Stimulated activated CD8-positive, alpha-beta memory T cell treated with anti-CD3 and anti-CD28 coated beads, Interleukin-4, amount 100 ng/mL, for 24 hours (primary cell): ENCODE data around the gene GALR3.
A peak's percentile ranks its signal among the peaks of the same experiment; 100 is the strongest.

Source experiments
- DNase-seq: peaks from one replicate; pipeline ENCODE4 v3.0.0-alpha.2; 2020; ENCODE audit warnings: low read depth

The GALR3 gene

DNA sequence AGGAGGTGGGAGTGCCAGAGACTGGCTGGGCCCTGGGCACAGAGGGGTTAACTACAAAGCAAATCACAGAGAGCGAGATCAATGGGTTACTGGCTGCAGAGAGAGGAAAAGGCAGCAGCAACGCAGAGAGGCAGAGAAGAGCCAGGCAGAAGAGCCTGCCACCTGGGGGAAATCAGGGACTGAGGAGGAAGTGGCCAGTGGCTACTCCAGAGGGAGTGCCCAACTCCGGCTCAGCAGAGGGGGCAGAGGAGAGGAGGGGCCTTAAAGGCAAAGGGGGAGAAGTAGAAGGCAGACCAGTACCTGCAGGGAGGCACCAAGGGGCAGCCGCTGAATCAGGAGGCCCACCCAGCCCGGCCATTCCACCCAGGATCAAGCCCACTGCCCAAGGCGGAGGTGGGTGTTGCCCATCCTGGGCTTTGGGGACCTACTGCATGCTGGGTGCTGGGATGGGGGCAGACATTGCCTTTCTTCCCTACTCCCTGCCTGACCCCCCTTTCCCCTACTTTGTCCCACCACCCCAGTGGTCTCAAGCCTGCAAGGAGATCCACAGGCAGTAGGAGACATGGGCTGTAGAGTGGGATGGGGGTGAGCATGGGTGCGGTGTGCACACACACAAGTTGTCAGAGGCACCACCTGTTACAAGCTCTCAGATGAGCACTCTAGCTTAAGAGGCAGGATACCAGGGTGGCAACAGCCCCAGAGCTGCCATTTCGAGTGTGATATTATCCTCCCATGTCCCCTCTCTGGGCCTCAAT, 926 bp upstream of the GALR3 start:
- DNase-seq = no peak

DNA sequence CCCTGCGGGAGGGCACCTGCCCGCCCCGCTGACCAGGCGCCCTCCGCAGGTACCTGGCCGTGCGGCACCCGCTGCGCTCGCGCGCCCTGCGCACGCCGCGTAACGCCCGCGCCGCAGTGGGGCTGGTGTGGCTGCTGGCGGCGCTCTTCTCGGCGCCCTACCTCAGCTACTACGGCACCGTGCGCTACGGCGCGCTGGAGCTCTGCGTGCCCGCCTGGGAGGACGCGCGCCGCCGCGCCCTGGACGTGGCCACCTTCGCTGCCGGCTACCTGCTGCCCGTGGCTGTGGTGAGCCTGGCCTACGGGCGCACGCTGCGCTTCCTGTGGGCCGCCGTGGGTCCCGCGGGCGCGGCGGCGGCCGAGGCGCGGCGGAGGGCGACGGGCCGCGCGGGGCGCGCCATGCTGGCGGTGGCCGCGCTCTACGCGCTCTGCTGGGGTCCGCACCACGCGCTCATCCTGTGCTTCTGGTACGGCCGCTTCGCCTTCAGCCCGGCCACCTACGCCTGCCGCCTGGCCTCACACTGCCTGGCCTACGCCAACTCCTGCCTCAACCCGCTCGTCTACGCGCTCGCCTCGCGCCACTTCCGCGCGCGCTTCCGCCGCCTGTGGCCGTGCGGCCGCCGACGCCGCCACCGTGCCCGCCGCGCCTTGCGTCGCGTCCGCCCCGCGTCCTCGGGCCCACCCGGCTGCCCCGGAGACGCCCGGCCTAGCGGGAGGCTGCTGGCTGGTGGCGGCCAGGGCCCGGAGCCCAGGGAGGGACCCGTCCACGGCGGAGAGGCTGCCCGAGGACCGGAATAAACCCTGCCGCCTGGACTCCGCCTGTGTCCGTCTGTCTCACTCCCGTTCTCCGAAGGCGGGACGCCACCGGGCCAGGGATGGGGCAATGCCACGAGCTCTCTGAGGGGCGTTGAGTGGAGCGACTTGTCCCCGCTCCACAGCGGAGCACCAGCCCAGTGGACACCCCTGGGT, 1.8 kb downstream of the GALR3 start:
- no peak for DNase-seq

DNA sequence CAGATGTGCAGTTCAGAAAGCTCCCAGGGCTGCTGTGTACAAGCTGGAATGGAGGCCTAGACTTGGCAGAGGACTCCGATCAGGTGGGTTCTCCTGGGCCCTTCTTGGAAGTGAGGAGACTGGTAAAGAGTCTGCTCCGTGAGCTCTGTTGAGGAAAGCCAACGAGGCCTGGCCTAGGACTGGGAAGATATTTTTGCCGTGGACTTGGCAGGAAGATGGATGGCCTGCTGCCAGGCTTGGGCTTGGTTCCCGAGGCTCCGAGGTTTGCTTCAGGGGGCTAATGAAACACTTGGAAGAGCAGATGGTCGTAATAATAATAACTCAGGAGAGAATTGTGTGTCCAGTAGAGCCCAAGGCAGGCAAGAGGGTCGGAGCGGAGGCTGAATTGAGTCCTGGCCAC, 3.9 kb downstream of the GALR3 start:
- no peak for DNase-seq

DNA sequence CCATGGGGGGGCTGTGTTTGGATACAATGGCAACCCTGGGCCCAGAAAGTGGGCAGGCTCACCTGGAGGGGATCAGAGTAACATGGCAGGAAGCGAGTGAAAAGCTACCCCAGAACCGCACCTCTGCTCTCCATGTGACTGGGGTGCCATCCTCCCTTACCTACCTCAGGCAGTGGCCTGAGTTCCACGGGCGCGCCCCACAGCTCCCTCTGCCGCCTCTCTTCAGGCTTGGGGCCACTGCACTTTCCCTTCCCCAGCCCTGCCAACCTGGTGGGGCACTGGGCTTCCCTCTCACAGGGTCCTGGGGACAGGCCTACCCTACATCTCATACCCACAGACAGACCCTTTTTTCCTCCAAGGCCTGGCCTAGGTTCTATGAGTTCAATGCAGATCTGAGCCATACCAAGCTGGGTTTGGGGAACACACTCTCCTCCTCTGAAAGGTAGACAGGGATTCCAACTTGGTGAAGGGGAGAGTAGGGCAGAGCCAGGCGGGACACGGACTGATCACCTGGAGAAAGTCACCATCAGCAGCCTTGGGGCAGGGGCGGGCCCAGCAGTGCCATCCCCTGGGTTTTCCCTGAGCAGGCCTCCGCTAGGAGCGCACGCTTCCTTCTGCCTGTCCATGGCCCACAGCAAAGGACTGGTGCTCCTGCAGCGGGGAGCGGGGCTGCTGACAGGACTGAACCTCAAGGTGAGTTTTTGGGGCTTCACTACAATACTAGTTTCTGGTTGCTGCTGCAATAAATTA, 7.1 kb downstream of the GALR3 start:
- DNase-seq = no peak

DNA sequence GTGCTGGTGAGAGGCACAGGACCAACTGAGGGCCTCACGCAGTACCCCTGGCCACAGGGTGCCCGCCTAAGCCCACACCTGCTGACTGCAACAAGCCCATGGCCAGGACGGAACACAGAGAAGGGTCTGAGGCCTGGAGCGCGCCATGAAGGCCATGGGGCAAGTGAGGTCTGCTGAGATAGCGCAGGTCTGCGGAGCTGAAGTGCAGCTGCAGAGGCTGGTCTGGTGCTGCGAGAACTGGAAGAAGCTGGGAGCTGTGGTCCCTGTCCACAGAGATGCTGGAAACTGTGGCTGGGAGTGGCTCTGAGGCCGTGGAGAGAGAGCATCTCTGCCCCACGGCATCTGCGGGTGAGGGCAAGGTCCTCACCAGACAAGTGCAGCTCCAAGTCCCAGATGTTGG, 8.3 kb downstream of the GALR3 start:
- DNase-seq = no peak

DNA sequence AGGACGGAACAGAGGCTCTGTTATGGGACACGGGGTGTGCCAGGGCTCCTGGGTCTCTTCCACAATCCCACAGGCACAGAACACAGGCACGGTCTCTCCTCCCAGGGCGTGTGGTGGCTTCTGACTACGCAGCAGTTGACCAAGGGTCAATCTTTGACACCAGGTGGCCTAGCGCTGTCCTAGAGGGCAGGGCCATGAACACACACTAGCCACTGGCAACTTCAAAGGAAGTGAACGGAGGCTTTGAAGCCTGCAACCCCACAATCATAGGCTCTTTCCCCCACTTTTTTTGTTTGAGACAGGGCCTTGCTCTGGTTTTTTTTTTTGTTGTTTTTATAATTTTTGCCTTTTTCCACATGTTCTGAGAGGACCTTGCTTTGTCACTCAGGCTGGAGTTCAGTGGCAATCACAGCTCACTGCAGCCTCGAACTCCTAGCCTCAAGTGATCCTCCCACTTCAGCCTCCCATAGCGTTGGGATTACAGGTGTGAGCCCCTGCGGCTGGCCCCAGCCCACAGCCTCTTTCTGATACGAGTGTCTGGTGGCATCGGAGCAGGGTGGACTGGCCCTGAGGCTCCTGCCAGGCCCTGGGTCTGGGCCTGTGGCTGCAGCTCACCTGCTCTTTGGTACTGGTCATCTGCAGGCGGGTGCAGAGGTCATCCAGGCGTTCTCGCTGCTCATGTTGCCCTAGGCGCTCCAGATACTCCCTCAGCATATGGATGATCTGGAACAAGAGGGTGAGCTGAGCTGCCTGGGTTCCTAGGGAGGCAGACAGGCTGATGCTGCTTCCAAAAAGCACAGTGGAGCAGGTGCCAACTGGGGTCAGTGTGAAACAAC, 9.1 kb downstream of the GALR3 start:
- no peak for DNase-seq

DNA sequence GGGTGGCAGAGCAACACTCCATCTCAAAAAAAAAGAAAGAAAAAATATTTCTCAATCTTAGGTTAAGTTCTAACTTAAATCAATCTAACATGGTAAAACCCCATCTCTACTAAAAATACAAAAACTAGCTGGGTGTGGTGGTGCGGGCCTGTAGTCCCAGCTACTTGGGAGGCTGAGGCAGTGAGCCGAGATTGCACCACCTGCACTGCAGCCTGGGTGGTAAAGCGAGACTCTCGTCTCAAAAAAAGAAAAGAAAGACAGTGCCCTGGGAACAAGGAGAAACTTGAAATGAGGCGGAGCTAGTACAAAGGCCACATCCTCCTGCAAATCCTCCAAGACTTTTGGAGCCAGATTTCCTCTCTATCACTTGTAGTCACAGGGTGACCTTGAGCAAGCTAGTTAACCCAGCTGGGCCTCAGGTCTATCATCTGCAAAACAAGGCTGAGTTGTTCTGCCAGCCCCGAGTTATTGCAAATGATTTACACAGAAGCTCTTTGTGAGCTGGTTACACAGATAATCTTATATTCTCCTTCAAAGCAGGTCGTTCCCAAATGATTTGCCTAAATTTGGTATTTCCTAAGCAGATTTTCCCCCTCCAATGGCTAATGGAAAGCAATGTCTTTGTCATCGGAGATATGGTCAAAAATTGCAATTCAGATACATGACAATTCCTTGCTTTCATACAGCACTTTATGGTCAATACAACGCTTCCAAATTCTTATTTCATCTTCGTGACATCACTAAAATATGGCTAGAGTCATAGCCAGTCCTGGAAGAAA, 19.0 kb downstream of the GALR3 start:
- no peak for DNase-seq

DNA sequence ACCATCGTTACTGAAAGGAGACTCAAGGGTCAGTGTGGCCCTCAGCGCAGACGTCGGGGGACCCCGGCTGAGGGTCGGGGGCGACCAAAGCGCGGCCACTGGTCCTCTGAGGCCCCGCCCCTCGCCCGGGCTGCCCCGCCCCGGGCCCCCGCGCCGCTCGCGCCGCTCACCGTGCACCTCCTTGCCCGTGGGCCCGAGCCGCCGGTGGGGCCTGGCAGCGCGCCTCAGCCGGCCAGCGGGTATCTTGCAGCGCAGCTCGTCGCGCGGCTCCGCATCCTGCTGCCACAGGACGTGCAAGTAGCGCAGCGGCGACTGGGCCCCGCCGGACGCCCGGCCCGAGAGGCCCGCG, 20.5 kb downstream of the GALR3 start:
- peak; percentile 34 for DNase-seq

DNA sequence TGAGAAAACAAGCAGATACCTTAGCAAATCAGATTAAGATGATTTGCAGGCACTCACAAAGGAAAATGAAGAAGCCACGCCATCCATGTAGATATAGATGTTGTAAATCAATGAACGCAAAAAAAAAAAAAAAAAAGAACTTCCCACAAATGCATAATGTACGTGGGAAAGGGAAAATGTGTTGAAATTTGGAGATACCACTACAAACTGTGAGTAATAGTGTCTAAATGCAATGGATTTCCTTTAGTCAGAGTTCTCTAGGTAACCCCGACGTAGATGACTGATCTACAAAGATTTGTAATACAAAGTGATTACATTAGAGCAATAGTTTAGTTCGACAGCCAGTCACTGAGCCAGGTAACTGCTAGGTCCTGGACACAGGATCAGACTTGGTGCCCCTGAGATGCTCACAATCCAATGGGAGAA, 21.7 kb downstream of the GALR3 start:
- DNase-seq = no peak

DNA sequence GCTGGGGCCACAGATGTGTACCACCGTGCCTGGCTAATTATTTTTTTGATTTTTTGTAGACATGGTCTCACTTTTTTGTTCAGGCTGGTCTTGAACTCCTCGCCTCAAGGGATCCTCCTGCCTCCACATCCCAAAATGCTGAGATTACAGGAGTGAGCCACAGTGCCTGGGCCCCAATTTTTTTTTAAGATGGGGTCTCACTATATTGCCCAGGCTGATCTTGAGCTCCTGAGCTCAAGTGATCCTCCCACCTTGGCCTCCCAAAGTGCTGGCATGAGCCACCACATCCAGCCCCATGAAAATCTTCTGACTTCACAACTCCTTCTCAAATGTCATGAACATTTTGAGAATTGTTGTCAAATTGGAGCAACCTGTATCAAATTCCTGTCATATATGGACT, 23.3 kb downstream of the GALR3 start:
- no peak for DNase-seq

DNA sequence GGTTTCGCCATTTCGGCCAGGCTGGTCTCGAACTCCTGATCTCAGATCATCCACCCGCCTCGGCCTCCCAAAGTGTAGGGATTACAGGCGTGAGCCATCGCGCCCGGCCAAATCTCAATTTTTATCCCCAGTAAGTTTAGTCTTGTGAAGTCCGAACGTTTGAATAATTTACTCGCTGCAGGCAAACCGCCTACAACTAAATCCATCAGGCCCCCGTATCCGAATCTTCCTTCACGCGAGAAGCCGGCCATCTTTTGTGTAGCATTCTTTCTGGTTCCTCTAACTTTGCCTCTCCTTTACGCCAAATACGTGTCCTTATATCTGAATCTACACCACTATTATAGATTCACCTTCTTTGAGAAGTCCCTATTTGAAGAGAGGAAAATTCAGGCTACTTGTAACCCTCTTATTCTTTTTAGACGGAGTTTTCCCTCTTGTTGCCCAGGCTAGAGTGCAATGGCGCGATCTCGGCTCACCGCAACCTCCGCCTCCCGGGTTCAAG, 25.5 kb downstream of the GALR3 start:
- no peak for DNase-seq

DNA sequence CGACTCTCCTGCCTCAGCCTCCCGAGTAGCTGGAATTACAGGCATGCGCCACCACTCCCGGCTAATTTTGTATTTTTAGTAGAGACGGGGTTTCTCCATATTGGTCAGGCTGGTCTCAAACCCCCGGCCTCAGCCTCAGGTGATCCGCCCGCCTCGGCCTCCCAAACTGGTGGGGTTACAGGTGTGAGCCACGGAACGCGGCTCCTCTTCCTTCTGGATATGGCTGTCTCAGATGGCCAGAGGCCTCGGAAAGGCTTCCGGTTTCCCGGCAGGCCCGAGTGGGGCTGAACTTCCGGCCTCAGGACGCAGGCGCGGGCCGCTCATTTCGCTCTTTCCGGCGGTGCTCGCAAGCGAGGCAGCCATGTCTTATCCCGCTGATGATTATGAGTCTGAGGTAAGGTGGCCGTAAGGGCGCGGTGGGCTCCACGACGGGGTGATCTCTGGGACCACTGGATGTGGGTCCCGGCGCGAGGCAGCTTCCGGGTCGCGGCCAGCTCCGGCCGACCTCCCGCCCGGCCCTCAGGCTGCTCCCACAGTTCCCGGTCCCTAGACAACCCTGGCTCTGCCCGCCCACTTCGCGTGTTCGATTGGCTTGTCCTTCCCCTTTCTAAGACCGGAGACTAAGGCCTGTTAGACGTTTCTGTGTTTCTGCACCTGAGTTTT, 26.0 kb downstream of the GALR3 start, which contains the start of gene EIF3L:
Gene EIF3L (plus strand): TSS at position 331 of the 663 bp plus-strand sequence. CDS start 31 bp downstream, at position 362.
- DNase-seq = peak; percentile 85

DNA sequence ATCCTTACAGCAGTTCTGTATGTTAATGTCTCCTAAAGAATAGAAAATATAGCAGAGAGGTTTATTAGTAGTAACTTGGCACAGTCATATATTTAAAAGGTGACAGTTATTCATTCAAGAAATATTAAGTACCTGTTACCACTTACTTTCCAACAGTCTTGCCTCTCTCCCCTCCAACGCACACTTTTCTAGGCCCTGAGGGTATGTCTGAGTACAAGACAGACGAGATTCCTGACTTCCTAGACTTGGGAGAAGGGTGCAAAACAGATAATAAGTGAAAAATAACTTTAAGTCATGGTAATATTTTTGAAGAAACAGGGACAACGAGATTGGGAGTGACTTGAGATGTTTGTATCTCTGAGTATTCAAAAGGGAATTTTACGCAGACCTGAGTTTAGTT, 27.6 kb downstream of the GALR3 start:
- DNase-seq = no peak

DNA sequence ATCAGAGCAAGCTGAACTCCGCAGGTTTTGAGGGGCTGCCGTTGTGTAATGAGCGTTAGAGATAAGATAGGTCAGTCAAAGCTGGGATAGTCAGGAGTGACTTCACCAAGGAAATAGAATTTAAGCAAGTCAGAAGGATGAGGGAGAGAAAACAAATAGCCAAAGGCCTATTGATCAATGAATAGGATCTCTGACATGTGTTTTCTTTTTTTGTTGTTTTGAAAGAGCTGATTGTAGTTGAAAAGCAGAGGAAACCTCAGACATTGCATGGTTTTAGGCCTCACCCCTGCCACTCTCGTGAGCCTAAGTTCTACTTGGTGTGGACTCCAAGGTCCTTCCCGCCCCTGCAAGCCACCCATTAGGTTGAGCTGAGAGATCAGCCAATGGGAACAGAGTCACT, 29.2 kb downstream of the GALR3 start:
- no peak for DNase-seq

DNA sequence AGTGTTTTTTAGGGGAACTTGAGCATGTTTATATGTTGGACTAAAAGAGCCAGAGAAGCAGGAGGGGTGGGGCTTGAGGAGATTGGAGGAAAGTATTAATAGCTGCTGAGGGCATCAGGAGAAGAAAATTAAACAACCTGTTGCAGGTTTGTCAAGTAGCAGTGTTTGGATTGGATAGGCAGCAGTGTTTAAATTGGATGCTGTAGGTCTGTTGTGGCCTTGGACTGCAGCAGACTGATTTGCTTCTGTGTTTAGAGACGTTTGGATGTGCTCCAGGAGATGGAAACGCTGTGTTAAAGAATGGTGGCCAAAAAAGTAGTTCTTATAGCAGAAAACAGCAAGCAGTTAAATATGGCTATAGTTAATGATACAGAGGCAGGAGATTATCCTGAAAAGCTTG, 31.8 kb downstream of the GALR3 start:
- DNase-seq = no peak

DNA sequence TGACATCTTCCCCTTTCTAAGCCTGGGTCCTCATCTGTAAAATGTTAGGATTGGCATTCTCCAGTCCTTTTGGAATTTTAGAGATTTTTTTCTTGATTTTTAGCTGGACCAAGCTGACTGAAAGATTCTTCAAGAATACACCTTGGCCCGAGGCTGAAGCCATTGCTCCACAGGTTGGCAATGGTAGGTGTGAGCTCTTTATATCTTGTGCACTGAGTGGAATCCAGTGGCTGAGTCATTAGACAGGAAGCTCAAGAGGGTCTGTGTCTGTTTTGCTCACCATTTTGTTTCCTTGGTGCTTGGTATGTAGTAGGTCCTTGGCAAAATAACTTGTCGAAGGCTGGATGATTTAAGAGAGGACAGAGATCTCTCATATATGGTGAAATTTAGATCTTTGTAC, 32.3 kb downstream of the GALR3 start:
- DNase-seq = no peak

DNA sequence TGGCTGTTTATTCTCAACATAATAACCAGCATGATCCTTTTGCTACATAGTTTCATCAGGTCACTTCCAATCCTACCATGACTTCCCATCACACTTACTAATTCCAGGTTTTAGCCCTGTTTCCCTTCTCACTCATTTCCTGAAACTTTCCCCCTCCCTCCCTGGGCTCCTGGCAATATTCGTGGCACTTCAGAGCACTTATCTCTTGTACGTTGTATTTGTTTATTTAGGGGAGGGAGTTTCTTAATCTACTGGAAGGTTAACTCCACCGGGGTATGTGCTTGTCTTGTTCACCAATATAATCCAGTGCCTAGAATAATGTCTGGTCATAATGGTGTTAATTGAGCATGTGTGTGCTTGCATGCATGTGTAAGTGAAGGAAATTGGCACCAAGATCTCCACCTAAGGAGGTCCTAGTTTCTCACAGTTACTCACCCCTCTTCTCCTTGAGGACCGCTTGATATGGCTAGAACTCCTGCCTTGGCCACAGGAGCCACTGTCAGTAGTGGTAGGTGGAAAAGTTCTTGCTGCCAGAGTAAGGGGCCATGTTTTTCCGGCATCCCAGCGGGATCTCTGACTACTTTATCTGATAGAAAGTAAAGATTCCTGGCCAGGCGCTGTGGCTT, 37.7 kb downstream of the GALR3 start:
- no peak for DNase-seq

DNA sequence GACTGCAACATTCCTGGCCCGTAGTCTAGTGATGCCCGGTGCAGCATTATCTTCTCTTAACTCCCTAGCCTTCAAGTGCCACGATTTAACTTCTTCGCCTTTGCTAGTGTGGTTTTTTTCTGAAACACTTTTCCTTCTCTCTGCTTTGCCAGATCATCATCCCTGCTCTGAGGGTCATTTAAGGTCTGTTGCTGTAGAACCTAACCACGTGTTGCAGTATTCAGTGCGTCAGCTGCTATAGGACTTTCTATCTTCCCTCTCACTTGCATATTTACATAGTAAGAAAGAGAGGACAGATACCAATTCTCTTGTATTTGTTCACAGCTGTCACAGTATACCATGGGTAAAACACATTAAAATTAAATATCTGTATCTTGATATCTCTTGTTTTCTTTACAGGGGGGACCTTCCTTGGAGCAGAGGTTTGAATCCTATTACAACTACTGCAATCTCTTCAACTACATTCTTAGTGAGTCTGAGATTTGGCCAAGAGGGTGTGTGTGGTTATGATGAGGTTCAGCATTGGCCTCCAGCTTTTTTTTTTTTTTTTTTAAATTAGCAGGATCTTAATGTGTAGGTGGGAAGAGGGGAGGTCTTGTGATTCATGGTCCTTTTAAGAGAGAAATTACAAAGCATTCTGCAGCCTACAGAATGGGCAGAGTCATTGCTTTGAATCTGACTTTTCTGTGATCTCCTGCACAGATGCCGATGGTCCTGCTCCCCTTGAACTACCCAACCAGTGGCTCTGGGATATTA, 39.6 kb downstream of the GALR3 start:
- DNase-seq = no peak

DNA sequence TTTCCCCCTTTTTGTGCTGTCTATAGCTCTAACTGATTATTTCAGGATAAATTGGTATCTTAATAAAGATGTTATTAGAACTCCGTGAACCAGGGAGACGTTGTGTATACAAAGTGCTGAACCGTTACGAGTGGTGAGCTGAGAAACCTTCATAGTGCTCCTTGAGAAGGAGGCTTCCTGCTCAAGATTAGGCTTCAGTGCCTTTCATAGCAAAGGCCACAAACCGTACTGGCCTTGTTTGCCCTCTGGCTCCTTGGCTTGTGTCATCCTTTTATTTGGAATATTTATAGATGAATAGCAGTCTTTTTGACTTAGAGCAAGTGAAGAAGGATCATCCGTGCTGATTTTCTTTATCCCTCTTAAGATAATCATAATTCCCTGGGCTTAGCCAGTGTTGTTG, 42.3 kb downstream of the GALR3 start:
- DNase-seq = no peak
